Measurements from ENCODE around the gene LOC128125822.

DNA sequence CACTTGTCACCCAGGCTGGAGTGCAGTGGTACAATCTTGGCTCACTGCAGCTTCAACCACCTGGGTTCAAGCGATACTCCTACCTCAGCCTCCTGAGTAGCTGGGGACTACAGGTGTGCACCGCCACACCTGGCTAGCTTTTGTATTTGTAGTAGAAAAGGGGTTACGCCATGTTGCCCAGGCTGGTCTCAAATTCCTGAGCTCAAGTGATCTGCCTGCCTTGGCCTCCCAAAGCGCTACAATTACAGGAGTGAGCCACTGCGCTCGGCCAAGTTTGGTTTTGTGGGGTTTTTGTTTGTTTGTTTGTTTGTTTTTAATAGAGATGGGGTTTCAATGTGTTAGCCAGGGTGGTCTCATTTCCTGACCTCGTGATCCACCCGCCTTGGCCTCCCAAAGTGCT, 12.3 kb downstream of the LOC128125822 start:
- TF ChIP-seq, protein P1, sequence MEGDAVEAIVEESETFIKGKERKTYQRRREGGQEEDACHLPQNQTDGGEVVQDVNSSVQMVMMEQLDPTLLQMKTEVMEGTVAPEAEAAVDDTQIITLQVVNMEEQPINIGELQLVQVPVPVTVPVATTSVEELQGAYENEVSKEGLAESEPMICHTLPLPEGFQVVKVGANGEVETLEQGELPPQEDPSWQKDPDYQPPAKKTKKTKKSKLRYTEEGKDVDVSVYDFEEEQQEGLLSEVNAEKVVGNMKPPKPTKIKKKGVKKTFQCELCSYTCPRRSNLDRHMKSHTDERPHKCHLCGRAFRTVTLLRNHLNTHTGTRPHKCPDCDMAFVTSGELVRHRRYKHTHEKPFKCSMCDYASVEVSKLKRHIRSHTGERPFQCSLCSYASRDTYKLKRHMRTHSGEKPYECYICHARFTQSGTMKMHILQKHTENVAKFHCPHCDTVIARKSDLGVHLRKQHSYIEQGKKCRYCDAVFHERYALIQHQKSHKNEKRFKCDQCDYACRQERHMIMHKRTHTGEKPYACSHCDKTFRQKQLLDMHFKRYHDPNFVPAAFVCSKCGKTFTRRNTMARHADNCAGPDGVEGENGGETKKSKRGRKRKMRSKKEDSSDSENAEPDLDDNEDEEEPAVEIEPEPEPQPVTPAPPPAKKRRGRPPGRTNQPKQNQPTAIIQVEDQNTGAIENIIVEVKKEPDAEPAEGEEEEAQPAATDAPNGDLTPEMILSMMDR (IDR thresholded peaks at IDR 0.05; ENCODE audit: poor library complexity, severe bottlenecking), result no peak
- TF ChIP-seq EP300 (conservative IDR thresholded peaks at IDR 0.05; ENCODE audit: poor library complexity, severe bottlenecking), result no peak
- no peak for TF ChIP-seq POLR2AphosphoS5 (IDR thresholded peaks at IDR 0.05)

Data from neural cell (in vitro differentiated cells).